CD4-positive, alpha-beta T cell treated with Interleukin-17A for 4 hours (primary cell): ENCODE results near the gene PGAP3.

Experiments used
- DNase-seq: peaks from one replicate; pipeline ENCODE4 v3.0.0-alpha.2; 2020; ENCODE audit warnings: mixed read lengths

Gene PGAP3

GRCh38 chr17:39655105-39655504 is 32.8 kb downstream of the PGAP3 start:
- no peak for DNase-seq

DNA sequence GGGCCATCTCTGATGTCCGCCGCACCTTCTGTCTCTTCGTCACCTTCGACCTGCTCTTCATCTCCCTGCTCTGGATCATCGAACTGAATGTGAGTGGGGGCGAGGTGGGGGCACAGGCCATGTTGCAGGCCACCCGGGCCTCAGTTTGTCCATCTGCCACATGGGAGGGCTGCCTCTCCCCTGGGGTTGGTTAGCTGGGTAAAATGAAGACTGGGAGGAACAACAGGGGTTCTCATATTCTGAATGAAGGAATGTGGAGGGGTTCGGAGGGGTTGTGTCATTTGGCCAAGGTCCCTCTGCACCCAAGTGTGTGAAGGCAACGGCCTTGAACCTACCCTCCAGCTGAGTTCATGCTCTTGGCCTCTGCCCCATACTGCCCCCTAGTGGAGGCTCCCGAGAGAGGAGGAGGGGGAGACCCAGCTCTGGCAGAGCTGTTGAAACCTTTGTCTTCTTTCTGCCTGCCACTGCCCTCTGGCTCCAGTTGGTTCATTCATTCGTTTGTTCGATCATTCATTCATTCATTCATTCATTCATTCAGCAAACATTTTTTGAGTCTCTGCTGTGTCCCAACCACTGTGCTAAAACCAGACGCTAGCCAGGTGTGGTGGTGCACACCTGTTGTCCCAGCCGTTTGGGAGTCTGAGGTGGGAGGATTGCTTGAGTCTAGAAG is 34.1 kb downstream of the PGAP3 start:
- DNase-seq: peak; percentile 88

DNA sequence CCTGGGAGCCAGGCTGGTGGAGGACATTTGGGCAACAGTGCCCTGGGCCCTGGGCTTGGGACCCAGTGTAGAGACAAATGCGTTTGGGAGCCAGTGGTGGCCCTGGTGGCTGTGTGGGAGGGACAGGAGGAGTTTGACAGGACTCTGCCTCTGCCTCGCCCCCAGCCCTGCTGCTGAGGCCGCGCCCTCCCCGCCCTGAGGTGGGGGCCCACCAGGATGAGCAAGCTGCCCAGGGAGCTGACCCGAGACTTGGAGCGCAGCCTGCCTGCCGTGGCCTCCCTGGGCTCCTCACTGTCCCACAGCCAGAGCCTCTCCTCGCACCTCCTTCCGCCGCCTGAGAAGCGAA is 34.6 kb downstream of the PGAP3 start:
- no peak for DNase-seq

DNA sequence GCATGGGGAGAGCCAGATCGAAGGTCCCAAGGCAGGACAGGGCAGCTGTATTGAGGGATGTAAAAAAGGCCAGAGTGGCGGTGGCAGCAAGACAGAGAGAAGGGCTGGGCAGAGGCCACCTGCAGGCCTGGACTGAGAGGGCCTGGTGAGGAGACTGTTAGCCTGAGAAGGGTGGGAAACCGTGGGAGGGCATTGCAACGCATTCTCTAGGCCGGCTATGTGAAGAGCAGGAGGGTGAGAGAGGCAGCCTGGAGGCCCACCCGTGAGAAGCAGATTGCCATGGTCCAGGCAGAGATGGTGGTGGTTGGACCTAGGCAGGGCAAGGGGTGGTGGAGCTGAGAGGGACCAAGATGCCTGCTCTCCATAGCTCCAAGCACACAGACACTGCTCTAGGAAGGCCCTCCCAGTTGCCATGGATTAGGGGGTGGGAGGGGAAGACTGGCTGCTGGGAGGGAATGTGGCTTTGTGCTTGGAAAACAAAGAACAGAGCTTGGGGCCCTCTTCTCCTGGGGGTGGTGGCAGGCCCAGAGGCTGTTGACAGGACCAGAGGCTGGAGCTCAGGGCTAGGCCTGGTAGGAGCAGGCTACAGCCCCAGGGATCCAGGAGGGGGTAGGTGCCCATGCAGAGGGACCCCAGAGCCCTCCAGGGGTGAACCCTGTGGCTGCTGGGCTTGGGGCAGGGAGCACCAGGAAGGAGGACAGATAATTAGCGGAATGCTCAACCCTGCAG is 35.1 kb downstream of the PGAP3 start:
- DNase-seq: no peak

DNA sequence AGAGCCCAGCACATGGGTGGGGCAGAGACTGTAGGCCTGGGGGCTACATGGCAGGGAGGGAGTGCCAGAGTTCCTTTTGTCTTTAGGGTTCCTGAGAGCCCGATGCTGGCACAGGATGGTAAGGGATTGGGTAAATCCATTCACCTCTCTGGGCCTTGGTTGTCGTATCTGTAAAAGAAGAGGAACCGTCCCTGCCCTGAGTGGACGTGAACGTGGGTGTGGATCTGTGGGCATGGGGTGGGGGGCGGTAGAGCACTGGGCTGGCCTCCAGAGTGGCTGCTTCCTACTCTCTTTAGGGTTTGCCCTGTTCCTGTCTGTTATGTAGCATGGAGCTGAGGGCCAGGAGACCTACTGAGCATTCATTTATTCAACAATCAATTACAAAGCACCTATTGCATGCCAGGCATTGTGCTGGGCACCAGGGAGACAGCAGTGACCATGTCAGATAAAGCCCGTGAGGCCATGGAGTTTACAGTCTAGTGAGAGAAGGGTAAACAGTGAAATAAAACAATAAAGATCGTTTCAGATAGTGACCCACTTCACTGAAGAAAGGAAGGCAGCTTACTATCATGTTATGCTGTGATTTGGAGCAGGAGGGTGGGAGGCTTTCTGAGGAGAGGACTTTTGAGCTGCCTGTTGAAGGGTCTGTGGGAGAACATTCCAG is 35.8 kb downstream of the PGAP3 start:
- no peak for DNase-seq

DNA sequence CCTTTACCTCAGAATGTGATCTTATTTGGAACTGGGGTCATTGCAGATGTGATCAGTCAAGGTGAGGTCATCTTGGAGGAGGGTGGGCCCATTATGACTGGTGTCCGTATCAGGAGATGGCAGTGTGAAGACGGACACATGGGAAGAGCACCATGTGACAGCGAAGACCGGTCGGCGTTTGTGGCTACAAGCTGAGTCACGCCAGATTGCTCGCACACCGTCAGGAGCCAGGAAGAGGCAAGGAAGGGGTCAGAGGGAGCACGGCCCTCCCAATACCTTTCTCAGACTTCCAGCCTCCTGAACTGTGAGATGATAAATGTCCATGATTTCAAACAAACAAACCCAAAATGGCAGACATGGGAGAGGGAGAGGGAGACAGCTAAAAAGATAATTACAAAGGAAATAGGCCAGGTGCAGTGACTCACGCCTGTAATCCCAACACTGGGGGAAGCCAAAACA is 37.7 kb downstream of the PGAP3 start:
- DNase-seq: no peak

DNA sequence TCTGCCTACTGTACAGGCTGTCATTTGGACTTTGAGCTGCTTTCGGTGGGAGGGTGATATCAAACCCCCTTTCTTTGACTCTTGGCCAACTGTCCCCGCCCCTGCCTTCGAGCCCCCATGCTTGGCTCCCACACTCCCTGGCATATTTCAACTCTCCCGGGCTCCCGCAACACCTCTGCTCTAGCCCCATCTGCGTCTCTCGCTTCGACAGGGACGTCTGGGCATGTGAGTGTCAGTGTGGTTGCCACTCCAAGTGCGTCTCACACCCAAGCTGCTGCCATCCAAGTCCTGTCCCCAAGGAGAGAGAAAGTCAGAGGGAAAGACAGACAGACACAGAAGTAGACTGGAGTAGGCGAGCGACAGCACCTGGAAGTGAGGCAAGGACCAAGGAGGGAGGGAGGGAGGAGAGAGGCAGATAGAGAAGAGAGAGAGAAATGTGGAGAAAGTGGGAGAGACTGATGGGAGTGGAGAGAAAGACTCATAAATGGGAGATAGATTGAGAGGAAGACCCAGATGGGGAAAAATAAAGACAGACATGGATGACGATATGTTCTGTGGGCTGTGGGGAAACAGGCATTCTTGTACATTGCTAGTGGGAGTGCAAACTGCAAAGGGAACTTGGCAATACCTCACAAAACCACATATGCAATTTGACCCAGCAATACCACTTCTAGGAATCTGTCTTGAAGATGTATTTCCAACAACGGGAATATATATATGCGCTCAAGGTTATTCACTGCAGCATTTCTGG is 39.1 kb downstream of the PGAP3 start:
- DNase-seq: no peak

GRCh38 chr17:39647256-39647655 is 40.6 kb downstream of the PGAP3 start:
- DNase-seq: no peak

- no peak for DNase-seq
These were observed 44.6 kb downstream of the PGAP3 start for GRCh38 chr17:39643271-39643670.

- DNase-seq: no peak
These were observed 45.4 kb downstream of the PGAP3 start for GRCh38 chr17:39642291-39643074.

GRCh38 chr17:39641883-39642282 is 46.0 kb downstream of the PGAP3 start:
- DNase-seq: no peak

- DNase-seq: no peak
These were observed 46.8 kb downstream of the PGAP3 start for GRCh38 chr17:39641097-39641496.

DNA sequence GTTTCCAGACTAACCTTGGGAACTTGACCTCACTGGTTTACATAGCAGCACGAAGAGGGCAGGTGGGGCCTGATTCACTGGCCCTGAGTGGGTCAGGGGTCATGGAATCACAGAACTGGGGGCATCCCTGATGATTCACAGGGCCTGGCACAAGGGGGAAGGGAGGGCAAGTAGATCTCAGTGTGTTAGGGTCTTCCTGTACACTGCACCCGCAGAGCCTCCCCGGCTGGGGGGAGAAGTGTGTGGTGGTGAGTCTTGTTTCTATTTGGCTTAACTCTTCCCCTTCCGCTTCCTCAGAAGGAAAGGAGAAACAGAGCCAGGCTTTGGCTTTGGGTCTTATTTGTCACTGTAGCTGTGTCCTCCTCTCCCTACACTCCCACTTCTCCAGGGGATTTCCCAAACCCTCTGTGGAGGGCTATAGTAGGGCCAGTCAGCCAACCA is 47.2 kb downstream of the PGAP3 start:
- no peak for DNase-seq

DNA sequence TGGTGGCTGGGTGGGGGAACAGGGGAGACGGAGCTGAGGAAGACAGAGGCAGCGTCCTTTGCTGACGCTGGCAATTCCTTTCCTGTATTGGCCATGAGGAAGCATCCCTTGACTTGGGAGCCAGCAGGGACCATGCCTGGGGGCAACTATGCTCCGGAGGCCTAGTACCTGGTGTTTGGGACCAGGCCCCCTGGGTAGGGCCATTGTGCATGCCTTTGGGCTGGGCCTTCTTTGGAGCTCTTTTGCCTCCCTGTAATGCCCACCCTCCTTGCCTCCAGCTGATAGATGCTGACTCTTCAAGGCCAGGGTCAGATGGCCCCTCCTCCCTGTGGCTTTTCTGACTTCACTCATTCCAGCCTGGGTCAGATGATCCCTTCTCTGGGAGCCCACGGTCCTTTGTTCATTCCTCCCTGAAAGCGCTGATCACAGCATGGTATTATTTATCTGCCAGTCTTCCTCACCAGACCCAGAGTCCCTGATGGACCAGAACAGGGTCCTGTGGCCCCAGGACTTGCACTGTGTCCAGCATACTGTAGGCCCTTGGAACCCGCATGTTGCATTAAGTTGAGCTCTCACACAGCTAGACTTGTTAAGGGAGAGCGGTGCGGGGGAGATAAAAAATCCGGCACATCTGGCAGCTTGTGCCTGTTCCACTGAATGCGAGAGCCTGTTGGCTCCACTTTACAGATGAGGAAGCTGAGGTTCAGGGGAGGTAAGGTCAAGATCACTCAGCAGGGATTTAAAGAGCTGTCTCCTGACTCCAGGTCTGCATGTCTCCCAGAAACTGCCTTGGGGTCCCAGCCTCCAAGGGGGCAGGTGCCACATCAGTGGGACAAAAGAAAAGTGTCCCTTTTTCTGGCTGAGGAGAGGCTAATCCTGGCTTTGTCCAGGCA is 48.0 kb downstream of the PGAP3 start:
- no peak for DNase-seq

- DNase-seq: no peak
These were observed 48.8 kb downstream of the PGAP3 start for GRCh38 chr17:39639043-39639442.

- DNase-seq: no peak
These were observed 49.5 kb downstream of the PGAP3 start for GRCh38 chr17:39638317-39638716.

- peak; percentile 95 for DNase-seq
These were observed 50.7 kb downstream of the PGAP3 start, which contains the start of gene STARD3 for GRCh38 chr17:39636927-39637736. STARD3 (plus strand) TSS chr17:39637144; CDS start chr17:39653532, 16,388 bp downstream.

GRCh38 chr17:39636587-39636926 is 51.3 kb downstream of the PGAP3 start:
- DNase-seq: no peak

- DNase-seq: no peak
These were observed 52.2 kb downstream of the PGAP3 start for GRCh38 chr17:39635614-39636176.

GRCh38 chr17:39634384-39634871 is 53.4 kb downstream of the PGAP3 start:
- peak; percentile 21 for DNase-seq
